Spleen (tissue), 7 donors: ENCODE data around the gene PUSL1.

ENCODE experiments used
- POLR2A ChIP-seq, 3 donors: fragments of 450-650 bp; IDR thresholded peaks; one replicate each; pipeline ENCODE4 v1.5.1; 2017; ENCODE audit warnings: antibody characterized with exemption in 3 of 3, mild to moderate bottlenecking in 1 of 3
- POLR2AphosphoS5 ChIP-seq, 3 donors: sonication (generic); formaldehyde crosslinking; IDR thresholded peaks; one replicate each; pipeline ENCODE4 v1.5.1; 2017; ENCODE audit warnings: antibody characterized with exemption in 3 of 3
- TF ChIP-seq, protein P1 (sequence below), 11 experiments: fragments of 200-600 bp in 7 of 11; fragments of 450-650 bp in 4 of 11; sonication (generic) in 4 of 11; IDR thresholded peaks in 8 of 11; conservative IDR thresholded peaks in 3 of 11; 1 replicate in 7 of 11; 2 replicates in 4 of 11; pipeline versions ENCODE4 v1.4.0 to v1.8.0; 2016 to 2021; ENCODE audit warnings: antibody characterized with exemption in 11 of 11, inconsistent platforms in 4 of 11, mild to moderate bottlenecking in 1 of 11
- donor health status: DM: no; HTN: no; CAD: no; lungs with moderate emphysema.
- donor health status: DM: no; HTN: no; CAD: no.
- donor health status: DM: no; HTN: no; CAD: no.

DNA sequence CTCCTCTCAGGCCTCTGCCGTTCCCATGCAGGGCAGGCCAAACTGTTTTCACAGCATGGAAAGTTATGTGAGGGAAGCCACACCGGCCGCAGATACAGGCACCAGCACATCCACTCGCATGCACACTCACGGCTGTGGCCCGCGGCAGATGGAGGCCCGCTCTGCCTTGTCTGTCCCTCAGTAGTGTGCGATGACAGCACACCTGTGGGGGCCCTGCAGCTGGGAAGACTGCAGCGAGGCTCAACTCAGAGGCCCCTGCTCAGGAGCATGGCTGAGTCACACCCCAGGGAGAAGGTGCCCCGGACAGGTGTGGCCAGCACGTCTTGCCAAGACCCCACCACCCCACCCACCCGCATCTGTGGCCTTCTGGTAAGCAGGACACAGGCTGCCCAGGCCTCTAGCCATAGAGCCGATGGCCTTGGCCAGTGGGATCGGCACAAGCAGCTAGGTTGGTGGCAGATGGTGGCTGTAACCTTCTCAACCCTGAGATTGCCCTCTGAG is 33.4 kb upstream of the PUSL1 start:
- TF ChIP-seq POLR2AphosphoS5 (IDR thresholded peaks at IDR 0.05): no peak
- TF ChIP-seq, protein P1, sequence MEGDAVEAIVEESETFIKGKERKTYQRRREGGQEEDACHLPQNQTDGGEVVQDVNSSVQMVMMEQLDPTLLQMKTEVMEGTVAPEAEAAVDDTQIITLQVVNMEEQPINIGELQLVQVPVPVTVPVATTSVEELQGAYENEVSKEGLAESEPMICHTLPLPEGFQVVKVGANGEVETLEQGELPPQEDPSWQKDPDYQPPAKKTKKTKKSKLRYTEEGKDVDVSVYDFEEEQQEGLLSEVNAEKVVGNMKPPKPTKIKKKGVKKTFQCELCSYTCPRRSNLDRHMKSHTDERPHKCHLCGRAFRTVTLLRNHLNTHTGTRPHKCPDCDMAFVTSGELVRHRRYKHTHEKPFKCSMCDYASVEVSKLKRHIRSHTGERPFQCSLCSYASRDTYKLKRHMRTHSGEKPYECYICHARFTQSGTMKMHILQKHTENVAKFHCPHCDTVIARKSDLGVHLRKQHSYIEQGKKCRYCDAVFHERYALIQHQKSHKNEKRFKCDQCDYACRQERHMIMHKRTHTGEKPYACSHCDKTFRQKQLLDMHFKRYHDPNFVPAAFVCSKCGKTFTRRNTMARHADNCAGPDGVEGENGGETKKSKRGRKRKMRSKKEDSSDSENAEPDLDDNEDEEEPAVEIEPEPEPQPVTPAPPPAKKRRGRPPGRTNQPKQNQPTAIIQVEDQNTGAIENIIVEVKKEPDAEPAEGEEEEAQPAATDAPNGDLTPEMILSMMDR (IDR thresholded peaks at IDR 0.05 in 8 of 11, conservative IDR thresholded peaks at IDR 0.05 in 3 of 11): no peak
- TF ChIP-seq POLR2A (IDR thresholded peaks at IDR 0.05): no peak
